ENCODE results near the gene HNF1A.

GRCh38 chr12:120959111-120959878 is 19.0 kb upstream of the HNF1A start:
- TF ChIP-seq CTCF (IDR thresholded peaks at IDR 0.05) (no peak), EZH2 (IDR thresholded peaks at IDR 0.05; ENCODE audit: borderline replicate concordance, insufficient read depth, low read depth, low read length, poor library complexity, severe bottlenecking) (no peak)
